ENCODE measurements around the gene FSCN2.

Gene FSCN2, protein sequence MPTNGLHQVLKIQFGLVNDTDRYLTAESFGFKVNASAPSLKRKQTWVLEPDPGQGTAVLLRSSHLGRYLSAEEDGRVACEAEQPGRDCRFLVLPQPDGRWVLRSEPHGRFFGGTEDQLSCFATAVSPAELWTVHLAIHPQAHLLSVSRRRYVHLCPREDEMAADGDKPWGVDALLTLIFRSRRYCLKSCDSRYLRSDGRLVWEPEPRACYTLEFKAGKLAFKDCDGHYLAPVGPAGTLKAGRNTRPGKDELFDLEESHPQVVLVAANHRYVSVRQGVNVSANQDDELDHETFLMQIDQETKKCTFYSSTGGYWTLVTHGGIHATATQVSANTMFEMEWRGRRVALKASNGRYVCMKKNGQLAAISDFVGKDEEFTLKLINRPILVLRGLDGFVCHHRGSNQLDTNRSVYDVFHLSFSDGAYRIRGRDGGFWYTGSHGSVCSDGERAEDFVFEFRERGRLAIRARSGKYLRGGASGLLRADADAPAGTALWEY

DNA sequence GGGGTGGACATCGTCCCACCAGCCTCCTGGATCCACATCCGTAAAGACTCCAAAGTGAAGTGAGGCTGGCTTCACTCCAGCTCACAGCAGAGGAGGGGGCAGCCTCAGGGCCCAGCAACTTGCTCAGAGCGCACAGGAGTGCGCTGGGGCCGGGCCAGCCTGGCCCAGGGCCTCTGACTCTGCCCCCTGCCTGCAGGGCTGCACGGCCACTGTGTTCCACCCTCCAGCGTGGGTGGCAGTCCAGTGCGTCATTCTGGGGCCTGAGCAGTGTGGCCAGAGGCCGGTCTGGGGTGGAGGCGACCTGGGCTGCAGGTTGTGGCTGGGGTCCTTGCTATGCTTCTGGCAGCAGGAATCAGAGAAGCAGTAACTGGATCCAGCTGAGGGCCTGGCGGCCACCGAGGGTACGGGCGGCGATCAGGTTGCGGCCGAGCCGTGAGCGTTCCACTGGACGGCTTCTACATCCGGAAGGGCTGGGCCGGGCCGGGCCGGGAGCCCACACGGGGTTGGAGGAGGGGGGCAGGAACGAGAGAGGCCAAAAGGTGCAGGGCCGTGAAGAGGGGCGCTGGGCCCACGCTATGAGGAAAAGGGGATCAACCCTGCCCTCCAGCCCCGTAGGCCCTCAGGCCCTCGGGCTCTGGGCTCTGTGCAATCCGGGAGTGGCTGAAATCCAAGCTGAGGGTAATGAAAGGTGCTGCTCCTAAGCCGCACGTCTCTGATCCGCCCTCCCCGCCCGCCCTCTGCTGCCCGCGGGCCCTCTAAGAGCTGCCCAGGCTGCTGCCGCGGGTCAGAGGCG, at the start of gene FSCN2:
FSCN2 (plus strand) TSS at position 787 of the 793 bp plus-strand sequence. CDS start 155 bp downstream, outside the sequence.
- no peak for DNase-seq

DNA sequence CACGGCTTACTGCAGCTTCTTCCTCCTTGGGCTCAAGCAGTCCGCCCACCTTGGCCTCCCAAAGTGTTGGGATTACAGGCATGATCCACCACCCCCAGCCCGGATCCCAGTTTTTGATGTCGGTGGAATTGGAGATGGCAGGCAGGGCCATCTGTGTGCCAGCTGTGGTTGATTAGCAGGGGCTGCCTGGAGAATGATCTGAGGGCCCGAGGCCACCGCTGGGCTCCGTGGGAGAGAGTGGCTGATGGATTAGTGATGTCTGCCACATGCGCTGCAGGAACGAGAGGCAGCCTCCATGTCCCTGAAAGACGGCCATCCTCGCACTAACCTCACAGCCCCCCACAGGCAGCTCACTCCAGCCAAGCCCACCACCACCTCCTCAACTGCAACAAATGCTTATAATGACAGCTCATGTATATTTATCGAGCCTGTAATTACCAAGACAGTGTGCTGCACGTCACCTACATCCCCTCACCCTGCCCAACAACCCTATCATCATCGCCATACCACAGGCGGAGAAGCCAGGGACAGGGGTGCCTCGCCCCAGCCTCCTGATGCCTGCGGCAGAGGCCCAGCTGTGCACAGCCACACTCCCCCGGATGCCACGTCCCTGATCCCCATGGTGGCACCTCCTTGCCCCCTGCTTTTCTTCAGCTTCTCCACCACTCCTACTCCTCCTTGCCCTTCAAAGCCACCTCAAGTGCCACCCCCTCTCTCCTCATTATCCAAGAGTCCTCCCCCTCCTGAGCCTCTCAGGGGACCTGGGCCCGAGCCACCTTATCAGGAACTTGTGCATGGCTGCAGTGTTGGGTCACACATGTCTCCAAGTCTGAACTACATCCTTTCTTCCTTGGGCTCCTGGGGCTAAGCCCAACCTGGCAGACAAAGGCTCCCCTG, 48.8 kb upstream of the FSCN2 start:
- no peak for DNase-seq

DNA sequence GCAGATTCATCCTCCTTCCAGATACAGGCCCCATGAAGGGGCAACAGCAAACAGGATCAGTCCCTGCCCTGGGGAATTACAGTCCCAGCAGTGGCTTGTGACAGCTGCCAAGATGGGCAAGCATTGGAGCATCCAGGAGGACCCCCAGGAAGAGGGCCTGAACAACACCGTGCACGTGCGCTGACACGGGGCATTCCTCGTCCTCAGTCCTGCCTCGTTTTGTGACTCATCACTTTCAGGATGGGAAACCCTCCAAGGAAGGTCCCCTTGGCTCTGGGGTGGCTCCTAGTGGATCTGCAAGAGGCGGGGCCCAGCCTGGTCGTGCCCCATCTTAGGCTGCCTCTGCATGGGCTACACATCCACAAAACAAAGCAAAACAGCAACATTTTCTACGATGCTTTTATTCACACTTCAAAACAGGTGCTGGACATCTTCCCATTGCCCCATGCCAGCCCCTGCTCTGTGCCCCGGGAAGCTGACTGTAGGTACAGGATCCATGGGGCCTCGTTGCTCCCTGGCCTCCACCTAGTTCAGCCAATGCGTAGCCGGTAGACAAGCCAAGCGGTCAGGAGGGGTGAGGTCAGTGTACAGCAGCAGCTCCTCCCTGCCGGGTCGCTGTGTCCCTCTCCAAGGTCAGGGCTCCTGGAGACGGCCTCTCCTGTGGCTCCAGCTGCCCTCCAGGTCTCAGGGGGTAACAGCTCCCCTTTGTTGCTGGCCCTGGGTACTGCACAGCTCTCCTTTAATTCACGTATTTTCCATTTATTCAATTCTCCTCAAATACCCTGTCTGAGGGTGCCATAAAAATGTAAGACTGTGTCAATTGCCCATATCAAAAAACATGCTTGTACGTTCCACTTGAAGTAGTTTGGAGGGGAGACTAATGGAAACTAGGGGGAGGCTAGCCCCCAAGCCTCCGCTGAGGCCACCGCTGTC, 47.8 kb upstream of the FSCN2 start:
- DNase-seq, result no peak

DNA sequence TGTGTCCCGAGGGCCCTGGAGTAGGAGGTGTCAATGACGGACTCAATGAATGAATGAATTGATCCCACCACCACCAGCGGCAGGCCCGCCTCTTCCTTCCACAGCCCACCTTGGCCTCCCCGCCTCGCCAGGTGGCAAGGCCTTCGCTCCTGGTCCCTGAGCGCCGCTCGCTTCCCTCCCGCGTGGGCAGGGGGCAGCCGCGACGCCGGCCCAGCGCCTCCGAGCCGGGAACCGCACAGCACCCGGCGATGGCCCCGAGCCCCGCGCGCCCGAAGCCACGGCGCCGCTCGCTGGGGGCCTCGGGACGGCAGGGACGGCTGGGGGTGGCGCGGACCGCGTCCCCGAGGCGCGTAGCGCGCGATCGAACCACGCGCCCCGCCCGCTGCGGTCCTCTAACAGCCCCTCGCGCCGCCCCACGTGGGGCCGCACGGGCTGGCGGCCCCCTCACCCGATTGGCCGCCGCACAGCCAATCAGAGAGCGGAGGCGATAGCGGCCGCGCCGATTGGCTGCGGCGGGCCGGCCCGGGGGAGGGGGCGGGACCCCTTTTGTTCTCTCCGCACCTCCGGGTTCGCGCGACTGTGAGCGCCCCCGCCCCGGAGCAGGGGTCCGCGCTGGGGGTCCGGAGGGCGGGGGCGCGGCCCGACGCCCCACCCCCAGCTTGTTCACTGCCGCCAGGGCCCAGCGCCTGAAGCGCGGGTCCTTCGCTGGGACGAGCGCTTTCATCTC, 46.9 kb upstream of the FSCN2 start:
- DNase-seq, result no peak

DNA sequence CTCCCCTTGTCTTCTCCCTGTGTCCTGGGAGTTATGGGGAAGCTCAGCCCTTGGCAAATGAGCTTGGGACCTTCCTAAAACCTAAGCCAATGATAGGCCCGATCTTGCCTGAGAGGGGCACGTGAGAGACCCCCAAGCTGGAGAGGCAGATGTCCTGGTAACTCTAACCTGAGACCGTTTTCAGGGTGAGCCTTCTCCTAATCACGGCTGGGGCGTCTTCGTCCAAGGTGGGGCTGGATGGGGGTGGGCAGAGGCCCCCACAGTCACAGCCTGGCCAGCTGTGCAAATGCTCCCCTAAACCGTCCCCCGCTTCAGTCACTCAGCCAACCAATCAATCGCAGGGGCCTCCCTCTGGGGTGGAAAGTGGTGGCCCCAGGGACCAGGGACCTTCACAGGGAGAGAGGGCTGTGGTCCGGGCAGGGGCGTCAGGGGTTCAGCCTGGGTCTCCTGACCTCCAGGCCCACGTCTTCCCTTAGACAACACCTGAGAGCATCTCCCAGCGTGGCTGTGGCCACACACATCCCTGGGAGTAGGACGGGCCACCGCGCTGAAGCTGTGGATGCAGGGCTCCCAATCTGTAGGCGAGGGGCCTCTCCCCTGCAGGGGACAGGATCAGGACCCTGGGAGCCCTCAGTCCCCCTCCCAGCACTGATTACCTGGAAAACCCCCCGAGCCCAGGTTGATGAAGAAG, 46.2 kb upstream of the FSCN2 start:
- DNase-seq, result no peak

DNA sequence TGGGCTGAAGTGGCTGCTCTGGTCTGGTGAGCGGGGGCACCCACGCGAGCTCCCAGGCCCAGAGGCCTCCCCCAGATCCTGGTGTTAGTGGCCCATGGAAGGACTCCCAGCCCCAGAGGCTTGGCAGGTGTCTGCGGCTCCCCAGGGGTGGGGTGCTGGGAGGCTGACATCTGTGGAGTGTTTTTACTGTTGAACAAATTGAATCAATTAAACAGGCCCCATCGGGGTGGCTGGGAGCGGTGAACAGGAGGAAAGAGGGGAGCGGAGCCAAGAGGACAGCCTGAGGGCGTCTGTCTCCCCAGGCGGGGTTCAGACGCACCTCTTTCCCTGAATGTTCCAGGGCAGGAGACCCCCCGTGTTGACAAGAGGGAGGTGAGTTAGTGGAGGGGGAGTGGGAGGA, 45.5 kb upstream of the FSCN2 start:
- no peak for DNase-seq

DNA sequence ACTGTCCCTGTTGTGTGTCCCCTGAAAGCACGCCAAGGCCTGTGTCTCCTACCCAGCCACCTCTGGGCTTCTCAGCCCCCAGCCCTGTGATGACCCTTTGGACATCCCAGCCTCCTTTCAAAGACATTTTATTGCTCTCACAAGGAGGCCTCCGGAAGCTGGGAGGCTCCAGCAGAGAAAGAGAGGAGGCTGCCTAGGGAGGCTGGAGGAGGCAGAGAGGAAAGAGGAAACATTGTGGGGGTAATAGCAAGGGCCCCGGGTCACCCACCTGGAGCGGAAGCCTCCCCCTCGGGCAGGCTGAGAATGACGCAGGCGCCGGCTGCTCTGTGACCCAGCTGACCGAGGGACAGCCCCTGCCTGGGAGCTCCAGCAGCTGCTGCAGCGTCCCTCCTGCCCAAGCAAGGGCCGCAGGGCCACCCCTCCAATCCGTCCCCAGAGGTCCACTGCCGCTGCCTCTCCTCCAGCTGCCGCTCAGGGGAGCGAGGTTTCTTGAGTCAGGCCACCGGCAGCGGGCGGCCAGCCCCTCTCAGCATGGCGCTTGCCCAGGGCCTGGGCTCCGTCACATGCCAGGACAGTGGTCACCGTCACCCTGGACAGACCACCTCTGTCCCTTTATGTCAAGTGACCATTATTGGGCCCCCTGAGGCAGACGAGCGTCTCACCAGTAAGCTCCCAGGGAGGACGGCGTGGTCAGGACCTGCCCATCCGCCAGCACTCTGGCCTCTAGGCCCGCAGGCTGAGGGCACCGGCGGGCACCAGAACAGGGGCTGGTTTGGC, 44.9 kb upstream of the FSCN2 start:
- no peak for DNase-seq

DNA sequence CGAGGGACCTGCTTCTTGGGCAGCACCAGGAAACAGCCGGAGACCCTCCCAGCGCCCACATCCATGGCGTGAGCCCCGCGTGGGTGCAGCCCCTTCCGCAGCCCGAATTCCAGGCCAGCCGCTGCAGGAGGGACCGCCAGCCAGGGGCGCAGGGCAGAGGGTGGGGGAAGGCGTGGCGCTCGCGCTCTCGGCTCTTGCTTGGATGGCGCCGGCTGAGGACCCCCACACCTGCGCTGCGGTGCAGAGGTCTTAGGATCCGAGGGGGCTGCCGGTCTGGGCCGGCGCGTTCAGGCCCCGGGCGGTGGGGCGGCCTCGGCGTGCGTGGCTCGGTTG, 44.3 kb upstream of the FSCN2 start:
- DNase-seq, result no peak

DNA sequence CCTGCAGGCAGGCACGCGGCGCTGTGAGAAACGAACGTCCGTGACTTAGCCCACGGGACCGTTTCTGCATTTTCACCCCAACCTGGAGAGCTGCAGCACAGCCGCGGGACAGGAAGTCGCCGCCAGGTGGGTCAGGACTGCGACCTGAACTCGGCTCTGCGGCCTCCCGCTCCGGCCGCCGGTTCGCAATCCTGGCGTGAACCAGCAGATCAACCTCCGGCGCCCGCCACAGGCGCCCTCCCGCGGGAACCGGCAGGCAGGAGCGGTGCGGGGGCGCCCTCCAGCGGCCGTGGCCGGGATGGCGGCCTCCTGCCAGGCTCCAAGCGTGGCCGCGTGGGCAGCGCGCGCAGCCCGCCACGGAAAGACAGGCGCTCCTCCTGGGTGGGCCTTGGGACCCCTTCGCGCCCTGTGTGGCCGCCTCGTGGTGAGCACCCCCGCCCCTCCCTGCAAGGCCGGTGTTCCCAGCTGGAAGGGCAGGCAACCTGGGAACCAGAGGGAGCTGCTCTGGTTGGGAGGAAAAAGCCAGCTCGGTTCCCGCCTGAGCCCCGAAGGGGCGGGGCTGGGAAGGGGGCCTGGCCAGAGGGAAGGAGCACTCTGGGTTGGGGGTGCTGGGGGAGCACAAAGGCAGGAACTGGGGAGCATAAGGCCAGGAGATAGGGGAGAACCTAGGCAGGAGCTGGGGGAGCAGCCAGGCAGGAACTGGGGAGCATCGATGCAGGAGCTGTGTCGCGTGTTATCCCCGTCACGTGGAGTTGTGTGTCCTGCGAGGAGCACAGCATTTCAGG, 43.8 kb upstream of the FSCN2 start:
- no peak for DNase-seq

DNA sequence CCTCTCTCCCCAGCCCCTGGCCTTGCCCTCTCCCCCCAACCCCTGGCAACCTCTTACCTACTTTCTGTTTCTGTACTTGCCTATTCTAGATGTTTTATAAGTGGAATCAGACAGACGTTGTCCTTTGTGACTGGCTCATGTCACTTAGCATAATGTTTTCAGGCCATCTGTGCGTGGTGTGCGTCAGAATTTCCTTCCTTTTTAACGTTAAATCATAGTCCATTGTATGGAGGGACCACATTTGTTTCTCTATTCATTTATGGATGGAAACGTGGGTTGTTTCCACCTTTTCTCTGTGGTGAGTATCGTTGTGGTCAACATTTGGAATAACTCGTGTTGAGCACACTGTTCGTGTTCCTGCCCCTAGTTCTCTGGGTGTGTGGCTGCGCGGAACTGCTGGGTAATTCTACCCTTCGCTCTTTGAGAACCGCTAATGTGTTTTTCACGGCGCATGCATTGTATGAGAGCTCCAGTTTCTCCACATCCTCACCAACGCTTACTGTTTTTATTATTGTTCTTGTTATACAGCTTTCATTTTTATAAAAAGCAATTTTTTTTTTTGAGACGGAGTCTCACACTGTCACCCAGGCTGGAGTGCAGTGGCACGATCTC, 41.9 kb upstream of the FSCN2 start:
- DNase-seq, result no peak

DNA sequence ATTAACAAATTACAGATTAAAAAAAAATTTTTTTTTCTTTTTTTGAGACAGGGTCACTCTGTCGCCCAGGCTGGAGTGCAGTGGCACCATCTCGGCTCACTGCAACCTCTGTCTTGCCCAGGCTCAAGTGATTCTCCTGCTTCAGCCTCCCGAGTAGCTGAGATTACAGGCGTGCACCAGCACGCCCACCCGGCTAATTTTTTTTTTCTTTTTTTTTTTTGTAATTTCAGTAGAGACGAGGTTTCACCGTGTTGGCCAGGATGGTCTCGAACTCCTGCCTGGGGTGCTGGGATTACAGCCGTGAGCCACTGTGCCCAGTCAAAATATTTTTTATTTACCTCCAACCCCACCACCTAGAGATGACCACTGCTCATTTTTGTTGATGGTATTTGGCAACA, 41.1 kb upstream of the FSCN2 start:
- DNase-seq, result no peak

DNA sequence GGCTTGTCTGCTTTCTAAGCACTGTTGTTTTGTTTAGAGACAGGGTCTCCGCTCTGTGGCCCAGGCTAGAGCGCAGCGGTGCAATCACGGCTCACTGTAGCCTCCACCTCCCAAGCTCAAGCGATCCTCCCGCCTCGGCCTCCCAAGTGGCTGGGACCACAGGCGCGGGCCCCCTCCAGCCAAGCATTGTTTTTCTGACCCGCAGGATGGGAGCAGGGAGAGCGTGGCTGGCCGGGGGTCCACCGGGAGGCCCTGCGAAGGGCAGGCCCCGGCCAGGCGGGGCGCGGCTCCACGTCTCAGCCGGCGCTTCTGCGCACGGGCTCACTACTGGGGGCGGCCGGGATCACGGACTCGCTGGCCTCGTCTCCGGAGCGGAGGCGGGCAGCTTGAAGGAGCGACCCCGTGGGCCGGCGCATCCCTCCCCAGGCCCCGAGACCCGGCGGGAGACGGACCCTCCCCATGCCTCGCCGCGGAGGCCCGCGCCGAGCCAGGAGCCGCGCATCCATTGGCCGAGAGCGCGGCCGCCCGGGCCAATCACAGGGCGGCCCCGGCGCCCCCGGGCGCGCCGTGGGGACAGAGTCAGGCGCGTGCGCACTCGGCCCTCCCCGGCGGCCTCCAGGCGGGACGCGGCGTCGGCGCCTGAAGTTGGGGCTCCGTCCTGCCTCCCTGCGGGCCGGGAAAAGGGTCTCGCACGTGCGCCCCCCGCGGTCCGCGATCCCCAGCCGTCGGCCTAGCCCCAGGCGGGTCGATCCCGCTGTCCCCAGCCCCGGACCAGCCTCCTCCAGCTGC, 40.5 kb upstream of the FSCN2 start:
- no peak for DNase-seq

DNA sequence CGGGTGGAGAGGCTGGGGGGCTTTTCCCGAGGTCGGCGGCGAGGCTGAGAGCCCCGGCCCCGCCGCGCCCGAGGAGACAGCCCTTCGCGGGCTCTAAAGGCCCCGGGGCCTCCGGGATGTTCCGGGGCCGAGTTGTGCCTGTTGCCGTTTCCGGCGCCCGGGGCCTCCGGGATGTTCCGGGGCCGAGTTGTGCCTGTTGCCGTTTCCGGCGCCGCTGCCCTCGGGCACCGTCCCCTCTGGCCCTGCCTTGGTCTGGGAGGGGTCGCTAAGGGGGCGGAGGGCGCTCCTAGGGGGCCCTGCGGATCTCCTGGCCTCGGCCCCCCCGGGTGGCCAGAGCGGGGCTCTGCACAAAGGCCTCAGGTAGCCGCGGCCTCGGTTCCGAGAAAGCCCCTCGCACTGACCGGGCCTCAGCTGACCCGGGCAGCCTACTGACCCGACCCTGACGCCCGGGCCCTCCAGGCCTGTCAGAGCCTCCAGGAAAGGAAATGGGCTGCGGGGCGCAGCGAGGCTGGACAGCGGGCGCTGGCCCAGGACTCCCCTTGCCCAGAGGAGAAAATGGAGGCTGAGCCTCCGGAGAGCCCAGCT, 39.8 kb upstream of the FSCN2 start:
- no peak for DNase-seq

DNA sequence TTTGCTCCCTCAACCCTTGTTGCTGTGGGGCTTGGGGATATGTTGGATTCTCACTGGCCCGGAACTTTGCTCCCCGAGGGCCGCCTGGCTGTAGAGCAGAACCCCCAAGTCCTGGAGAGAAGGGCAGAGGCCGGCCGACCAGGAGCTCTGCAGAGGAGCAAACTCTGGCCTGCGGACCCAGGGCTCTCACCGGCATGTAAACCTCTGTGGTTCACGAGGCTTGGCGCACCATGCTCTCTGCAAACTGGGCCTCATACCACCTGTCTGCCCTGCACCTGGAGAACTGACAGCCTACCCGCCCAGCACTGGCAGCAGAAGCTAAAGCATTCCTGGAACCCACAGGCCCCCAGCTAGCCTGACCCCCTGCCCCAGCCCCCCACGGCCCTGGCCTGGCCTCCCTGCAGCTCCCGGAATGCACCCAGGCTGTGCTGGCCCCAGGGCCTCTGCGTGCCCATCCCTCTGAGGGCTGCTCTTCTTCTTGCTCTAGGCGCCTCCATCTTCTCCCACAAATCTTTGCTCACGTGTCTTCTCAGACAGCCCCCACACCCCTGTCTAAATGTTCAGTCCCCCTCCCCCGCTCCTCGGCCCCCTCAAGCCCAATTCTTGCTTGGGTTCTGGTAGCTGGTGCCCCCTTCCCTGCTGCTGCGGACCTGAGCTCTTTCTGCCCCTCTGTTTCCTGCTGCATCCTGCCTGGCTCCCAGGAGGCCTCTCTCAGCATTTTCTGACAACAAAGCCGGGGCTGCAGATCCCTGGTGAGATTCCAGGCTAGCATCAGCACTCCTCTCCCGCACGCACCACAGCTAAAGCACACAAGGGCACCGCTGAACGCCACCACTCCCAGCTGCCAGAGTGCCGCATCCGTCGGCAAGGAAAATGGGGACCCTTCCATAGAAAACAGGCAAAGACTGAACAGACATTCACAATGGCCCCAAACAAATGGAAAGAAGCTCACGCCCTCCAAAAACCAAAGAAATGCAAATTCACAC, 38.9 kb upstream of the FSCN2 start:
- no peak for DNase-seq

DNA sequence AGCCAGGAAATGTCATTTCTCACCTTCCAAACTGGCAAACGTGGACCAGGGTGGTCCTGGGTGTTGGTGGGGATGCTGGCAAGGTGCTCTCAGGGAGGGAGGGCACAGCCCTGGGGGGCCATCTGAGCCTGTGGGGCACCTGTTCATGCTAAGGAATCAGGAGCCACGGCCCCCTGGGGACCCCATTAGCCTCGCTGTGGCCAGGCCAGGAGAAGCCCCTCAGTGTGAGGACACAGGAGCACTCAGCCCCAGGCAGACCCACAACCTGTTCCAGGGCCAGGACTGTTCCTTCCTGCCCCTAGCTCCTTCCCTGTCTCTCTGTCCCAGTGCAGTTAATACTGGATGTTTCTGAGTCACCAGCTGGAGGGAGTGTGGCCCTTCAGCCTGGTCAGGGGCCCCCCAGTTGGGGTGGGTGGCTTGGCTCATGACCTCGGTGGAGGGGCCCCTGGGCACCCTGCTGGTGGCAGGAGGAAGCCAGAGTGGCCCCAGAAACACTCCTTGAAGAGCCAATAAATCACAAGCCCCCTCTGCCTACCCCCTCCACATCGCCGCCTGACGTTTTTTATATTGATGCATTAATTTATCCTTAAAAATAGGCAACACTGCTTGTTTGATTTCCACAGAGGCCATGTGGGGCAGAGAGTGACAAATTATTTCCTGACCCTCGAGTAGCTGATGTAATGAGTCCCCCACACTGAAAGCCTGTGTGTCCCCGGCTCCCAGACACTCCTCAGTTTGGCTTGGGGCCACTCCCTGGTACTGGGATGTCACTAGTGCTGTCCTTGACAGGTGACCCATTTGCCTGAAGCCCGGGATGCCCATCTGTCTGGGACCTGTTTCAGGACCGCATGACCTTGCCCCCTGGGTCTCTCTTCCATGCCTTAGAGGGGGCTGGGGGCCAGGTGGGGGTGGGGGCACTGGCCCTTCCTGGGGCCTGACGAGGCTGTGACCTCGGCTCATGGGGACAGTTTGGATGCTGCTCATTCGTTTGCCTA, 37.9 kb upstream of the FSCN2 start:
- no peak for DNase-seq
